WTC11 (cell line): Measurements from ENCODE around the gene NRF1. TPM values are rescaled to one million over a fixed set of nuclear protein-coding genes. Genes with fewer than 3 reads are reported as not detected.
"Not testable (repeated sequence)": the region's sequence is repeated elsewhere in the genome, so short reads cannot be mapped to it uniquely, and the experiment has no call there.

Experiments
- ATAC-seq: fragments of 200-7000 bp; cut with Tn5 transposase; 2 replicates; pipeline ENCODE4 v1.10.0; 2021; ENCODE audit warnings: mild to moderate bottlenecking, moderate library complexity
- CTCF ChIA-PET: fragments of 300-600 bp; sonication (Branson Sonifier 250); formaldehyde crosslinking; loops from one replicate; lab custom pipeline; 2021; ENCODE audit warnings: antibody characterized with exemption; lab: Charles Lee
- POLR2A ChIA-PET: fragments of 350-600 bp; sonication (Branson Sonifier 250); formaldehyde crosslinking; loops from one replicate; lab custom pipeline; 2021; ENCODE audit warnings: antibody characterized with exemption; lab: Charles Lee
- DNase-seq: peaks from one replicate; pipeline ENCODE4 v3.0.0; 2021; ENCODE audit warnings: low spot score
- H3K27ac Mint-ChIP-seq: 2 replicates; pipeline ENCODE4 v1.8.0; 2021; ENCODE audit warnings: mixed read lengths
- H3K27me3 Mint-ChIP-seq: 2 replicates; pipeline ENCODE4 v1.8.0; 2021; ENCODE audit warnings: low read depth, mild to moderate bottlenecking, moderate library complexity, mixed read lengths
- H3K36me3 Mint-ChIP-seq: 2 replicates; pipeline ENCODE4 v1.8.0; 2021; ENCODE audit warnings: mixed read lengths
- H3K4me1 Mint-ChIP-seq: 2 replicates; pipeline ENCODE4 v1.8.0; 2022; ENCODE audit warnings: mixed read lengths
- H3K4me3 Mint-ChIP-seq: 2 replicates; pipeline ENCODE4 v1.8.0; 2021; ENCODE audit warnings: mild to moderate bottlenecking, moderate library complexity, mixed read lengths
- H3K9me3 Mint-ChIP-seq: 2 replicates; pipeline ENCODE4 v1.8.0; 2021; ENCODE audit warnings: mixed read lengths
- AFF4 ChIP-seq: sonication (generic); formaldehyde crosslinking; IDR thresholded peaks from 2 replicates; pipeline ENCODE4 v1.8.1; 2023; ENCODE audit warnings: mild to moderate bottlenecking, missing genetic modification reagents, borderline replicate concordance
- ATF1 ChIP-seq: sonication (generic); formaldehyde crosslinking; IDR thresholded peaks from 2 replicates; pipeline ENCODE4 v1.8.1; 2023; ENCODE audit warnings: mild to moderate bottlenecking, moderate library complexity, missing genetic modification reagents
- FOXJ3 ChIP-seq: sonication (generic); formaldehyde crosslinking; IDR thresholded peaks from 2 replicates; pipeline ENCODE4 v1.9.0; 2021; ENCODE audit warnings: missing genetic modification reagents, mild to moderate bottlenecking, borderline replicate concordance
- IRF1 ChIP-seq: sonication (generic); formaldehyde crosslinking; IDR thresholded peaks from 2 replicates; pipeline ENCODE4 v1.8.0; 2023; ENCODE audit warnings: missing genetic modification reagents
- IRF2 ChIP-seq: sonication (generic); formaldehyde crosslinking; IDR thresholded peaks from 2 replicates; pipeline ENCODE4 v1.8.0; 2022; ENCODE audit warnings: low read depth, missing genetic modification reagents, borderline replicate concordance
- RELA ChIP-seq: sonication (generic); formaldehyde crosslinking; IDR thresholded peaks from 2 replicates; pipeline ENCODE4 v1.8.1; 2022; ENCODE audit warnings: missing genetic modification reagents, mild to moderate bottlenecking, borderline replicate concordance
- TEAD1 ChIP-seq: sonication (generic); formaldehyde crosslinking; IDR thresholded peaks from 2 replicates; pipeline ENCODE4 v1.8.0; 2022; ENCODE audit warnings: mild to moderate bottlenecking, missing genetic modification reagents
- ZNF138 ChIP-seq: sonication (generic); formaldehyde crosslinking; conservative IDR thresholded peaks from 2 replicates; pipeline ENCODE4 v1.8.1; 2022; ENCODE audit warnings: mild to moderate bottlenecking, moderate library complexity, missing genetic modification reagents
- ZNF396 ChIP-seq: fragments of 250-450 bp; sonication (Bioruptor Pico); IDR thresholded peaks from 2 replicates; pipeline ENCODE4 v1.8.0; 2021; ENCODE audit warnings: mild to moderate bottlenecking, moderate library complexity, borderline replicate concordance
- total RNA-seq: library from RNA; stranded (reverse); gene quantifications from 3 replicates; pipeline ENCODE4 v1.2.3, GENCODE V29; 2021
- TF ChIP-seq, protein P1 (sequence below): sonication (generic); formaldehyde crosslinking; conservative IDR thresholded peaks from 2 replicates; pipeline ENCODE4 v1.8.1; 2022; ENCODE audit warnings: mild to moderate bottlenecking, missing genetic modification reagents
- TF ChIP-seq, protein P2 (sequence below): fragments of 250-450 bp; sonication (Bioruptor Pico); IDR thresholded peaks from 2 replicates; pipeline ENCODE4 v1.9.0; 2021; ENCODE audit warnings: mild to moderate bottlenecking, borderline replicate concordance
- TF ChIP-seq, protein P3 (sequence below): sonication (generic); formaldehyde crosslinking; IDR thresholded peaks from 2 replicates; pipeline ENCODE4 v1.8.0; 2022; ENCODE audit warnings: missing genetic modification reagents
- TF ChIP-seq, protein P4 (sequence below): sonication (generic); formaldehyde crosslinking; IDR thresholded peaks from 2 replicates; pipeline ENCODE4 v1.8.1; 2023; ENCODE audit warnings: mild to moderate bottlenecking, moderate library complexity, missing genetic modification reagents

NRF1 gene
- total RNA-seq, 1 experiment from 2014 or later, result 16.4 TPM

DNA sequence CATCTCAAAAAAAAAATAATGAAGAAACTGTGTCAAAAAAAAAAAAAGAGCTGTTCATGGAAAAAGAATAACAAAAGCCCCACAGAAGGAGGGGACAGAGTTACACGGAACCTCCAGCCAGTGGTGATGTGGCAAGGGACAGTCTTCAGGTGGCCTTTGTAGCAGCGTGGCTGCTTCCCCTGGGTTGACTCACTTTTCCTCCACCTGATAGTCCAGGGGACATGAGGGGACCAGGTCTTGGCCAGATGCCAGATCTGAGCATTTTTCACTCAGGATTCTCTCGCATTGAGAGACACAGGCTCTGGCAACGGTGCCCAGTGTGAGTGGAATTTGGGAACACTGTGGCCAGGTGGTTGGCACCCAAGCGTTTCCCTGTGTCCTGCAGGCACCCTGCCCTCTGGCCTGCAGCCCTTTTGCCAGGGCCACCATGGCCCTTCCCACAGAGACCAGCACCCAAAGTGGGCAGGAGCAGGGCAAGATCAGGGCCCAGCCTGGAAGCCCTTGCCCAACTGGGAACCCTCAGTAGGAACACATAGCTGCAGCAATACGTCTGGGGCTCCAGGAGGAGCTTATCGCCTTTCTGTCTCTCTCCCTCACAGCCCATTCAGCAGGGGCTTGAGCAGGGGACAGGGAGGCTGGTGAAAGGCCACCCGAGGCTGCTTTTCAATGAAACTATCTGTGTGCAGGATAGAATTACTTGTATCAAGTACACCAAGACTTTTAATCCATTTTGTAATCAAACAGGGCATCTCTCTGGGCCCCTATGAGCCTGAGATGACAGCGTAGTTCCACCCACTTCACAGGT lies 182.2 kb downstream of the NRF1 start (continued):
- TF ChIP-seq AFF4 (CRISPR knock-in tag) (no peak), TEAD1 (CRISPR knock-in tag) (no peak)

GRCh38 chr7:129794461-129794860 lies 182.9 kb downstream of the NRF1 start:
- ATAC-seq, H3K27ac Mint-ChIP-seq, H3K9me3 Mint-ChIP-seq, POLR2A ChIA-PET, H3K36me3 Mint-ChIP-seq, H3K4me3 Mint-ChIP-seq, DNase-seq: not testable (repeated sequence)
- peaks cover 39% of the 10 kb centered on the region for H3K27me3 Mint-ChIP-seq
- CTCF ChIA-PET, result interaction anchor here (1.0 to 2.1 kb wide), 4 partner anchors 14 to 186 kb away, joined by 3 to 8 read pairs (median 4); no protein-coding TSS in a partner anchor
- peaks cover 28% of the 10 kb centered on the region for H3K4me1 Mint-ChIP-seq

DNA sequence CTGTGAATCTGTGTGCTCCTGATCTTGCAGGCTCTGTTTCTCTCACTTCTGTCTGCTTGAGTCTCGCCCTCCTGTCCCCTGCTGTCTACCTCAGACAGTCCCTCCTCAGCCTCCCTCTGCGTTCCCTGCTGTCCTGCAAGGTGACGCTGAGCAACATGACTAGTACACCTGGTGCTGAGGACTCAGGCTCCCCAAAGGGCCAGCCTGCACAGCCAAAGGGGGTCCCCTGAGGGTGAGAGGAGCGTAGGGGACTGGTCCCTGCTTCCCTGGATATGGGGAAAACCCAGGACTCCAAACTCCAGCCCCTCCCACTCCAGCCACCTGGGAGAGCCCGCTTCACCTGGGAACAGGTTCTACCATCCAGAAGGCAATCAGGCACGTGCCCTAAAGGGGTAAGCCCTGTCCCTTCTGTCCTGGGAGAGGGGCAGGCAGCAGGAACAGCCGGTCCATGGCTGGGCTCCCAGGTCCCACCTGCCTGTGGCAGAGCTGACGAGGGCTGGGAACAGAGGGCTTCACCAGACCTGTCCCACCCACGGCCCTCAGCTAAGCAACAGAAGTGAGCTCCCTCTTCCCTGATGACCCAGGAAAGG lies 184.8 kb downstream of the NRF1 start:
- Mint-ChIP-seq H3K4me3 (no peak overlapping the region), H3K27me3 (peaks cover 22% of the 10 kb centered on the region), H3K27ac (no peak overlapping the region), H3K36me3 (no peaks in the 10 kb centered on the region), H3K4me1 (peaks cover 31% of the 10 kb centered on the region), H3K9me3 (no peaks in the 10 kb centered on the region)
- peak; percentile 18 for DNase-seq
- no peak for ATAC-seq
- ChIA-PET POLR2A (no interaction called here), CTCF (interaction anchor here (1.1 kb wide), 1 partner anchor 17 kb away, joined by 9 read pairs; no protein-coding TSS in a partner anchor)
- TF ChIP-seq, protein P1, sequence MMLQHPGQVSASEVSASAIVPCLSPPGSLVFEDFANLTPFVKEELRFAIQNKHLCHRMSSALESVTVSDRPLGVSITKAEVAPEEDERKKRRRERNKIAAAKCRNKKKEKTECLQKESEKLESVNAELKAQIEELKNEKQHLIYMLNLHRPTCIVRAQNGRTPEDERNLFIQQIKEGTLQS (CRISPR knock-in tag), result no peak
- no peak for TF ChIP-seq ATF1
- TF ChIP-seq IRF2 (CRISPR knock-in tag), result no peak
- TF ChIP-seq, protein P2, sequence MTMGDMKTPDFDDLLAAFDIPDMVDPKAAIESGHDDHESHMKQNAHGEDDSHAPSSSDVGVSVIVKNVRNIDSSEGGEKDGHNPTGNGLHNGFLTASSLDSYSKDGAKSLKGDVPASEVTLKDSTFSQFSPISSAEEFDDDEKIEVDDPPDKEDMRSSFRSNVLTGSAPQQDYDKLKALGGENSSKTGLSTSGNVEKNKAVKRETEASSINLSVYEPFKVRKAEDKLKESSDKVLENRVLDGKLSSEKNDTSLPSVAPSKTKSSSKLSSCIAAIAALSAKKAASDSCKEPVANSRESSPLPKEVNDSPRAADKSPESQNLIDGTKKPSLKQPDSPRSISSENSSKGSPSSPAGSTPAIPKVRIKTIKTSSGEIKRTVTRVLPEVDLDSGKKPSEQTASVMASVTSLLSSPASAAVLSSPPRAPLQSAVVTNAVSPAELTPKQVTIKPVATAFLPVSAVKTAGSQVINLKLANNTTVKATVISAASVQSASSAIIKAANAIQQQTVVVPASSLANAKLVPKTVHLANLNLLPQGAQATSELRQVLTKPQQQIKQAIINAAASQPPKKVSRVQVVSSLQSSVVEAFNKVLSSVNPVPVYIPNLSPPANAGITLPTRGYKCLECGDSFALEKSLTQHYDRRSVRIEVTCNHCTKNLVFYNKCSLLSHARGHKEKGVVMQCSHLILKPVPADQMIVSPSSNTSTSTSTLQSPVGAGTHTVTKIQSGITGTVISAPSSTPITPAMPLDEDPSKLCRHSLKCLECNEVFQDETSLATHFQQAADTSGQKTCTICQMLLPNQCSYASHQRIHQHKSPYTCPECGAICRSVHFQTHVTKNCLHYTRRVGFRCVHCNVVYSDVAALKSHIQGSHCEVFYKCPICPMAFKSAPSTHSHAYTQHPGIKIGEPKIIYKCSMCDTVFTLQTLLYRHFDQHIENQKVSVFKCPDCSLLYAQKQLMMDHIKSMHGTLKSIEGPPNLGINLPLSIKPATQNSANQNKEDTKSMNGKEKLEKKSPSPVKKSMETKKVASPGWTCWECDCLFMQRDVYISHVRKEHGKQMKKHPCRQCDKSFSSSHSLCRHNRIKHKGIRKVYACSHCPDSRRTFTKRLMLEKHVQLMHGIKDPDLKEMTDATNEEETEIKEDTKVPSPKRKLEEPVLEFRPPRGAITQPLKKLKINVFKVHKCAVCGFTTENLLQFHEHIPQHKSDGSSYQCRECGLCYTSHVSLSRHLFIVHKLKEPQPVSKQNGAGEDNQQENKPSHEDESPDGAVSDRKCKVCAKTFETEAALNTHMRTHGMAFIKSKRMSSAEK (CRISPR knock-in tag), result no peak
- TF ChIP-seq FOXJ3, result no peak
- TF ChIP-seq, protein P3, sequence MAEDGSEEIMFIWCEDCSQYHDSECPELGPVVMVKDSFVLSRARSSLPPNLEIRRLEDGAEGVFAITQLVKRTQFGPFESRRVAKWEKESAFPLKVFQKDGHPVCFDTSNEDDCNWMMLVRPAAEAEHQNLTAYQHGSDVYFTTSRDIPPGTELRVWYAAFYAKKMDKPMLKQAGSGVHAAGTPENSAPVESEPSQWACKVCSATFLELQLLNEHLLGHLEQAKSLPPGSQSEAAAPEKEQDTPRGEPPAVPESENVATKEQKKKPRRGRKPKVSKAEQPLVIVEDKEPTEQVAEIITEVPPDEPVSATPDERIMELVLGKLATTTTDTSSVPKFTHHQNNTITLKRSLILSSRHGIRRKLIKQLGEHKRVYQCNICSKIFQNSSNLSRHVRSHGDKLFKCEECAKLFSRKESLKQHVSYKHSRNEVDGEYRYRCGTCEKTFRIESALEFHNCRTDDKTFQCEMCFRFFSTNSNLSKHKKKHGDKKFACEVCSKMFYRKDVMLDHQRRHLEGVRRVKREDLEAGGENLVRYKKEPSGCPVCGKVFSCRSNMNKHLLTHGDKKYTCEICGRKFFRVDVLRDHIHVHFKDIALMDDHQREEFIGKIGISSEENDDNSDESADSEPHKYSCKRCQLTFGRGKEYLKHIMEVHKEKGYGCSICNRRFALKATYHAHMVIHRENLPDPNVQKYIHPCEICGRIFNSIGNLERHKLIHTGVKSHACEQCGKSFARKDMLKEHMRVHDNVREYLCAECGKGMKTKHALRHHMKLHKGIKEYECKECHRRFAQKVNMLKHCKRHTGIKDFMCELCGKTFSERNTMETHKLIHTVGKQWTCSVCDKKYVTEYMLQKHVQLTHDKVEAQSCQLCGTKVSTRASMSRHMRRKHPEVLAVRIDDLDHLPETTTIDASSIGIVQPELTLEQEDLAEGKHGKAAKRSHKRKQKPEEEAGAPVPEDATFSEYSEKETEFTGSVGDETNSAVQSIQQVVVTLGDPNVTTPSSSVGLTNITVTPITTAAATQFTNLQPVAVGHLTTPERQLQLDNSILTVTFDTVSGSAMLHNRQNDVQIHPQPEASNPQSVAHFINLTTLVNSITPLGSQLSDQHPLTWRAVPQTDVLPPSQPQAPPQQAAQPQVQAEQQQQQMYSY (CRISPR knock-in tag), result no peak
- no peak for TF ChIP-seq ZNF396 (CRISPR knock-in tag)
- TF ChIP-seq, protein P4, sequence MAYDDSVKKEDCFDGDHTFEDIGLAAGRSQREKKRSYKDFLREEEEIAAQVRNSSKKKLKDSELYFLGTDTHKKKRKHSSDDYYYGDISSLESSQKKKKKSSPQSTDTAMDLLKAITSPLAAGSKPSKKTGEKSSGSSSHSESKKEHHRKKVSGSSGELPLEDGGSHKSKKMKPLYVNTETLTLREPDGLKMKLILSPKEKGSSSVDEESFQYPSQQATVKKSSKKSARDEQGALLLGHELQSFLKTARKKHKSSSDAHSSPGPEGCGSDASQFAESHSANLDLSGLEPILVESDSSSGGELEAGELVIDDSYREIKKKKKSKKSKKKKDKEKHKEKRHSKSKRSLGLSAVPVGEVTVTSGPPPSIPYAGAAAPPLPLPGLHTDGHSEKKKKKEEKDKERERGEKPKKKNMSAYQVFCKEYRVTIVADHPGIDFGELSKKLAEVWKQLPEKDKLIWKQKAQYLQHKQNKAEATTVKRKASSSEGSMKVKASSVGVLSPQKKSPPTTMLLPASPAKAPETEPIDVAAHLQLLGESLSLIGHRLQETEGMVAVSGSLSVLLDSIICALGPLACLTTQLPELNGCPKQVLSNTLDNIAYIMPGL (CRISPR knock-in tag), result no peak
- no peak for TF ChIP-seq ZNF138 (CRISPR knock-in tag)
- no peak for TF ChIP-seq IRF1 (CRISPR knock-in tag)
- no peak for TF ChIP-seq RELA (CRISPR knock-in tag)
